HG02981 (cell line): Measurements from ENCODE around the gene PBLD.
"Not testable (repeated sequence)": the region's sequence is repeated elsewhere in the genome, so short reads cannot be mapped to it uniquely, and the experiment has no call there.

Experiments
- ATAC-seq: cut with Tn5 transposase; IDR thresholded peaks from one replicate; pipeline ENCODE4 v1.9.1; 2021; ENCODE audit warnings: mild to moderate bottlenecking, moderate library complexity; ENCODE audit not compliant: unreplicated experiment

The PBLD gene

DNA sequence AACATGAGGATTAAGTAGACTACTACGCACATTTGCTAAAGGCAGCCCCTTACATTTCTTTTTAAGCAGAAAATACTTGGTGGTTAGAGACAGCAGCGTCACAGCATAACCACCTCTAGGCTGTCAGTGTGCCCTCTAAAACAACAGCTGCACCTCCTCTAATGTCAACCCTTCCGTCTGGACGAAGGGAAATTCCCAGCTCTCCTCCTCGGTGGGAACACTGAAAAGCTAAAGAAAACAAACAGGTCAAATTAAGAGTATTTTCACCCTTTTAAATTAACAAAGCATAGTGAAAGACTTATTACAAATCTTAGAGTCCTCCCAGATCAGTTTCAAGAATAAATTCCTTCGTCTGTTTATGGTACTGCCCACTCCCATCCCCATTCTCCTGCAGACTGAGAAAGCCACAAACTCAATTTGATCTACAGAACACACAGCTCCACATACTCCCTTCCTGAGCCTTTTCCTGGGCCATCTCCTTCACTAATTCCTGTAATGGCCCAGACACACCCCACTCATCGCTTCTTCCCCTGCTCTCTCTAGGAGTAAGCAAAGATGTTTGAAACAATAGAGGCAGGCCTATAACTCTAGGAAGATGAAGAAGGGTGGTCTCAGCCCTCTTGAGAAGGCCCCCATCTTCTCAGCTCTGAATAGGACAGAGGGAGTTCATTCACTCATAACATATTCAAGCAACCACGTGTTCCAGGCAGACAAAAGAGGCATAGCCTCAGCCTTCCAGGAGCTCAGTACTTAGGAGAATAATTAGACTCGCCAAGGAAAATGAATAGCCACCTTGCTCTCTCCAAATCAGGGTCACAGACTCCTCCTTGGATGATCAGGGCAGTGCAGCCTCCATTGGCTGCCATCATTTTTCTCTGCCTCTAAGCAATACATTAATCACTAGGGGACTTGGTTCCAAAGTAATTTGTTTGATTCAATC is 48.4 kb downstream of the PBLD start:
- no peak for ATAC-seq

- ATAC-seq: no peak
These were observed 52.0 kb downstream of the PBLD start for GRCh38 chr10:68280758-68281157.

- ATAC-seq: not testable (repeated sequence)
These were observed 53.6 kb downstream of the PBLD start for GRCh38 chr10:68278906-68279753.

- not testable (repeated sequence) for ATAC-seq
These were observed 54.9 kb downstream of the PBLD start for GRCh38 chr10:68277814-68278213.

DNA sequence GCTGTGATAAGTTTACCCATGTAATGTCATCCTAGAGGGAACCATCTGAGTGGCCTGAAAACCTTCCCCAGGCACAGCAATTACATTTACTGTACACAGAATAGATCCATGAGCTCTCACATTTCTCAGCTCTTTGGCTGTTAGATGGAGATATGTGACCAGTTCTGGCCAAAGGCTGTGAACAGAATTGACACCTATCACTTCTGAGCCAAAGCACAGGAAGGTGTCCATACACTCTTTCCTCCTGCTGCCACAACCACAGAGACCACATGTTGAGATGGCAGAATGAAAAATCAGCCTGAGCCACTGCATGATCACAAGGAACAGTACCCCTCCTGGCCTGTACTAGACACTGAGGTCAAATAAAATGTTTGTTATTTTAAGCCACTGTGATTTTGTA is 56.5 kb downstream of the PBLD start:
- no peak for ATAC-seq

- ATAC-seq: no peak
These were observed 57.1 kb downstream of the PBLD start for GRCh38 chr10:68275600-68276126.

DNA sequence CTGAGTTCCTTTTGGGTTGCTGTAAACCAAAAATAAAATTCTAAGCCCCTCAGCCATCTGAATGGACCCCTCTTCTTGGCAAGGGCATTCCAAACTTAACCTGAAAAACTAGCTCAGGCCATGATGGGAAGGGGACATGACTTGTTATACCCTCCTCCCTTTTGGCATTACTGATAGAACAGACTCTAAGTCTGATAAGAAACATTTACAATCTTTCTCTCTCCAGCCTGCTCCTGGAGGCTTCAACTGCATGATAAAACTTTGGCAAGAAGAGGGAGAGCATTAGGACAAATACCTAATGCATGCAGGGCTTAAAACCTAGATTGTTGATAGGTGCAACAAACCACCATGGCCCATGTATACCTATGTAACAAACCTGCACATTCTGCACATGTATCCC is 59.9 kb downstream of the PBLD start:
- no peak for ATAC-seq

GRCh38 chr10:68271196-68271882 is 61.4 kb downstream of the PBLD start:
- no peak for ATAC-seq

DNA sequence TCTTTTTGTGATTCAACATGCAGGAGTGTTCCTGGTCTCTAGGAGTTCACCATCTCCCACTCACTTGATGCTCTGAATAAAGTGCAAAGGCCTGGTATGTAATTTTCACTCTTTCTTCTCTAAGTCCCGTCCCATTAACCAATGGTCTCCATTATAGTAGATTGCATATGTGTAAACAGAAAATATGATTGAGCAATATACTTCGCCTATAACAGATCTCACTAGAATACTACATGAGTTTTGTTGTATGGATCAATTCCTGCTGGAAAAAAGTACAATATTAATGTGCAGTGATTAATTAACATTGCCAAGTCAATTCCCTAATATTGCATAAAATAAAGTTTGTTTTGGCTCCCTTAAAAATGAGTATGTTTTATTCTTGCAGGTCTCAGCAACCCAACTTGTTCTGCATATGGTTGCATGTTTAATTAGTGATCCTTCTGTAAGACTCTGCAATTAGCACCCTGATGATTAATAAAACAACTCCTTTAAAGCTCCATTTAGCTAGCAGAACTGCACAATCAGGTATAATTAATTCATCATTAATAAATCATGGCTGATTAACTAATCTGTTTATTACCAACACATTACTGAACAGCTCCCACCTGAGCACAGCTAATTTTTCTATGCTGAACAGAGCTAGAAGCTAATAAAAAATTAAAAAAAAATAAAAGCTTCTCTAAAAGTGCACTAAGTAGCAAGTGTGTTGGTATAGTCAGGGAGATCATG is 63.0 kb downstream of the PBLD start:
- ATAC-seq: no peak

GRCh38 chr10:68261132-68261856 is 71.4 kb downstream of the PBLD start:
- ATAC-seq: no peak

DNA sequence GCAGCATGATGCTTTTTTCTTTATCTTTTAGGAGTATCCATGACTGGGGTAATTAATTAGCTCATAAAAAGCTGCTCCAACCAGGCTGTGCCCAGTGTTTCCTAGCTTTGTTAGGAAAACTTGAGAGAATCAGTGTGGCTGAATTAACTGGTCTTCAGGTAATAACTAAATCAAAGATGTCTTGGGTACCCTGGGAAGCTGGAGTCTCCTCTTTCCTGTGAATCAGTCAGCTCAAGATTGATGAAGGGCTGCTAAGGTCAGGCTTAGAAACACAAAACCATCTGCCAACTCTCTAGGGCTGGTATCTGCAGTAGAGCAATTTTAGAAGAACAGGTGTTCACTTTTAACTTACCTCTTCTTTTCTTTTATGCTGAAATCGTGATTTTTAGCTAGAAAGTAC is 79.4 kb downstream of the PBLD start:
- no peak for ATAC-seq

DNA sequence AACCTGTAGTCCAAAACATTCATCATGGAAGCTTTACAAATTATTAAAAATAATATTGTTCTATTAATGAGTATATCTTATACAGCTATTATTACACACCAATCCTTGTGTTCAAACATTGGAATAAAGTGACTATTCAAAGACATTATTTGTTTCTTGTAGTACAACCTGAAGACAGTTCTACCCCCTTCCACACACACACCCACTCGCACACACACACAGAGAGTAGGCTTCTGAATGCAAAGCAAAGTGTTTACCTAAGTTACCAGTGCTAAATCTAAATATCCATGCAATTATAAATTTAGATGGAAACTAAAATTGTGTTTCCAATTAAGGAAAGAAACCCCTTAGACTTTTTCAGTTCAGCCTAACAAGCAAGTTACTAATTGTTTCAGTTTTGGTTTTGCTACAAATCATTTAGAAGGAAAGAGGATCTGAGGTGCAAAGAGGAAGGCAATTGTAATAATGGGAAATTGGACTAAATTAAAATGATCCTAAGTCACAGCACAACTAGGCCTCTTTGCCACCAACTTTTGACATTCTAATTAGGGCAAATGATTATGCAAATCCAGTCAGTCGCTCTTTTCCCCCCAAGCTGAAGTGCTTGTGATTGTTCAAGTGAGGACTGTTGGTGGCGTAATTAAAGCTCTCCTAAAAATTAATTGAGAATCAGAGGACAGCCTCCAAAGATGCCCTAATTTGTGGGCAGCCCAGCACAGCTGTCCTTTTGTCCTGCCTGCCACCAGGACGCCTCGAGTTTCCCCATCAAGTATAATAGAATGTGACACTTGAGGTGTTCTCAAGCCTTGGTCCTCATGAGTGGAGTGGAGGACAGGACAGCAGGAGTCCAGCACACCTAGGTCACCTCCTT is 80.9 kb downstream of the PBLD start:
- ATAC-seq: no peak

- no peak for ATAC-seq
These were observed 81.6 kb downstream of the PBLD start for GRCh38 chr10:68251151-68251550.

- no peak for ATAC-seq
These were observed 83.4 kb downstream of the PBLD start for GRCh38 chr10:68249297-68249696.

DNA sequence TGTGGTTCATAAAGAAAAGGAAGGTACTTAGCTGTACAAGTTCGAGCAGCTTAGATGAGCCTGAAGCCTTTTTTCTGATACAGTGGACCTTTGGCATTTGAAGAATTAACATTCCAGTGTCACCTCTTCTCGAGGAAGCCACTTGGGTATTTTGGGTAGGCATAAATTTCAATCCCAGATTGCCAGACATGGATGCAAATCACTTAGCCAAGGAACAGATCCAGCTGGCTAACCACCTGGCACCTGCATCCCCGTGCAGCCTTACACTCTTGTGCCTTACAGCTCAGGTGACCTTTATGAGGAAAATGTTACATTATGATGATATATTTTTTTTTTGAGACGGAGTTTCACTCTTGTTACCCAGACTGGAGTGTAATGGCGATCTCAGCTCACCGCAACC is 84.8 kb downstream of the PBLD start:
- no peak for ATAC-seq

DNA sequence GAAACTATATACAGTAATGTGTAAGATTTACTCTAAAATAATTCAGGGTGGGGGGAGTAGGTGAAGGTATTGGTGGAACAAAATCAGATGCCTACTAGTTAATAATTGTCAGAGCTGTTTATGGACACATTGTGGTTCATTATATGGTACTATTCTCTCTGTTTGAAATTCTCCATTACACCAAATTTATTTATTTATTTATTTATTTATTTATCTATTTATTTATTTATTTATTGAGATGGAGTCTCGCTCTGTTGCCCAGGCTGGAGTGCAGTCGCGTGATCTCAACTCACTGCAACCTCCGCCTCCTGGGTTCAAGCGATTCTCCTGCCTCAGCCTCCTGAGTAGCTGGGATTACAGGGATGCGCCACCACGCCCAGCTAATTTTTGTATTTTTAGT is 86.3 kb downstream of the PBLD start:
- not testable (repeated sequence) for ATAC-seq

- ATAC-seq: no peak
These were observed 90.7 kb downstream of the PBLD start for GRCh38 chr10:68242051-68242450.

DNA sequence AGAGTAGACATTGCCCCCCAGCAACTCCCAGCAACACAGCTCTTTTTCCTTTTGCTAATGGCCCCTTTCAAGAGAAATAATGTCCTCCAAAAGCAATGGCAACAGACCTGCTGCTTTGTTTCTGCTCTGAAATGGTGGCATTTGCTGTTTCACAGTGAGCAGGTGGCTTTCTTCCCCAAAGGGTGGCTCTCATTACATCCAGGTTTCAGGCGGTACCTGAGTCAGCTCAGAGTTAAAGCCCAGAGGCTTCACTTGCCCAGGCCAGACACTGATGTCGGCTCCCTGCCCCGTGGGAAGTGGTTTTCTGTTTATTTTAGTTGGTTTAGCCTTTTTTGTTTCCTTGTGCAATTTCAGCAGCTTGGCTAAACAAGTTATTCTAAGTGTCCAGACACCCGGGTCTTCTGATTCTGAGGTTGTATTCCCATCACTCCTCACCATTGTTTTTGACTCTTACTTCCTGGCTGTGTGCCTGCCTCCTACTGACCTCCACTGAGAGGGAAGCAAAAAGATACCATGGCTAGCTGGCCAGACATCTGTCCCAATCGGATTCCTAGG is 93.1 kb downstream of the PBLD start:
- no peak for ATAC-seq
